HG03045 (cell line): ENCODE measurements around the gene RPS6KA5.
"Not testable (repeated sequence)": the region's sequence is repeated elsewhere in the genome, so short reads cannot be mapped to it uniquely, and the experiment has no call there.

Experiments
- ATAC-seq: cut with Tn5 transposase; IDR thresholded peaks from one replicate; pipeline ENCODE4 v1.9.1; 2021; ENCODE audit warnings: mild to moderate bottlenecking, moderate library complexity; ENCODE audit not compliant: unreplicated experiment

Gene RPS6KA5

GRCh38 chr14:90987140-90987539, 73.3 kb downstream of the RPS6KA5 start:
- no peak for ATAC-seq

- ATAC-seq = no peak
Measured at GRCh38 chr14:90986510-90986909, 73.9 kb downstream of the RPS6KA5 start.

- no peak for ATAC-seq
Measured at GRCh38 chr14:90985601-90986242, 74.7 kb downstream of the RPS6KA5 start.

GRCh38 chr14:90983560-90983959, 76.9 kb downstream of the RPS6KA5 start:
- ATAC-seq = no peak

- ATAC-seq = no peak
Measured at GRCh38 chr14:90981636-90982035, 78.8 kb downstream of the RPS6KA5 start.

- not testable (repeated sequence) for ATAC-seq
Measured at GRCh38 chr14:90980636-90981035, 79.8 kb downstream of the RPS6KA5 start.

- ATAC-seq = no peak
Measured at GRCh38 chr14:90979515-90979914, 80.9 kb downstream of the RPS6KA5 start.

- ATAC-seq = no peak
Measured at GRCh38 chr14:90976101-90976500, 84.3 kb downstream of the RPS6KA5 start.

- ATAC-seq = no peak
Measured at GRCh38 chr14:90971687-90972086, 88.8 kb downstream of the RPS6KA5 start.

- ATAC-seq = no peak
Measured at GRCh38 chr14:90970167-90970600, 90.3 kb downstream of the RPS6KA5 start.

GRCh38 chr14:90969531-90970166, 90.8 kb downstream of the RPS6KA5 start:
- ATAC-seq = no peak

GRCh38 chr14:90968025-90968424, 92.4 kb downstream of the RPS6KA5 start:
- ATAC-seq = no peak

GRCh38 chr14:90966493-90966892, 93.9 kb downstream of the RPS6KA5 start:
- no peak for ATAC-seq

- ATAC-seq = no peak
Measured at GRCh38 chr14:90965765-90966164, 94.7 kb downstream of the RPS6KA5 start.

GRCh38 chr14:90963343-90963742, 97.1 kb downstream of the RPS6KA5 start:
- ATAC-seq = no peak

GRCh38 chr14:90962505-90963109, 97.8 kb downstream of the RPS6KA5 start:
- ATAC-seq = no peak

GRCh38 chr14:90960818-90961217, 99.6 kb downstream of the RPS6KA5 start:
- ATAC-seq = no peak

GRCh38 chr14:90959344-90959743, 101.1 kb downstream of the RPS6KA5 start:
- ATAC-seq = no peak

GRCh38 chr14:90956273-90956672, 104.2 kb downstream of the RPS6KA5 start:
- no peak for ATAC-seq

GRCh38 chr14:90953643-90954042, 106.8 kb downstream of the RPS6KA5 start:
- ATAC-seq = not testable (repeated sequence)

GRCh38 chr14:90943367-90943766, 117.1 kb downstream of the RPS6KA5 start:
- ATAC-seq = no peak

GRCh38 chr14:90942511-90942910, 117.9 kb downstream of the RPS6KA5 start:
- no peak for ATAC-seq
